ENCODE data around the gene ANKRD36. TPM values are rescaled to one million over a fixed set of nuclear protein-coding genes. Genes with fewer than 3 reads are reported as not detected.
"Not testable (repeated sequence)": the region's sequence is repeated elsewhere in the genome, so short reads cannot be mapped to it uniquely, and the experiment has no call there.

Gene ANKRD36
- total and polyA plus RNA-seq, 2 of the 13 experiments (the other 11 are each of a cell fraction or from before 2014, with no cell fraction given): 6.4 to 27.3 TPM

GRCh38 chr2:97180391-97180790 is 67.4 kb downstream of the ANKRD36 start:
- DNase-seq (ENCODE audit: low spot score); H3K4me3 ChIP-seq (replicated peaks in 1 of 3; ENCODE audit: insufficient read depth in 1 of 3, low read depth in 2 of 3, low read length in 3 of 3); in situ Hi-C loops (cut with HindIII; ENCODE audit: extremely low pct_ligation_motif_present, low pct_unique_long_range_greater_than_20kb); H3K4me1 ChIP-seq (ENCODE audit: insufficient read depth, low read length); H3K9ac ChIP-seq (ENCODE audit: insufficient read depth, low read depth, low read length); ATAC-seq; H4K20me1 ChIP-seq (ENCODE audit: insufficient read depth, low read length); BruUV-seq (replicated peaks); H3K27me3 ChIP-seq (ENCODE audit: control insufficient read depth in 1 of 2, insufficient read depth in 2 of 2, low read length in 2 of 2); POLR2A ChIA-PET; H3K9me3 ChIP-seq (ENCODE audit: low read length); H3K79me2 ChIP-seq (ENCODE audit: insufficient read depth, low read length); intact Hi-C loops (cut with micrococcal nuclease; ENCODE audit: unreplicated experiment); CTCF ChIA-PET (ENCODE audit: low intra/inter-chr PET ratio, low total read pairs); H2AFZ ChIP-seq (ENCODE audit: low read length); H3K4me2 ChIP-seq (ENCODE audit: low read depth, low read length); H3K36me3 ChIP-seq (replicated peaks in 1 of 2; ENCODE audit: control insufficient read depth in 1 of 2, insufficient read depth in 2 of 2, low read length in 2 of 2); H3K27ac ChIP-seq (ENCODE audit: extremely low read length, insufficient read depth, low read length); FAIRE-seq: not testable (repeated sequence)
- WGBS (ENCODE audit: low lambda C conversion rate): 97% methylated on average over 1 of the region's 1 CpG

- H3K9ac ChIP-seq (ENCODE audit: insufficient read depth, low read depth, low read length); H3K4me1 ChIP-seq (ENCODE audit: insufficient read depth, low read length); FAIRE-seq; H3K4me3 ChIP-seq (replicated peaks in 1 of 3; ENCODE audit: insufficient read depth in 1 of 3, low read depth in 2 of 3, low read length in 3 of 3); CTCF ChIA-PET (ENCODE audit: low intra/inter-chr PET ratio, low total read pairs); in situ Hi-C loops (cut with HindIII; ENCODE audit: extremely low pct_ligation_motif_present, low pct_unique_long_range_greater_than_20kb); ATAC-seq; POLR2A ChIA-PET; H3K9me3 ChIP-seq (ENCODE audit: low read length); H4K20me1 ChIP-seq (ENCODE audit: insufficient read depth, low read length); H3K27me3 ChIP-seq (ENCODE audit: control insufficient read depth in 1 of 2, insufficient read depth in 2 of 2, low read length in 2 of 2); H3K4me2 ChIP-seq (ENCODE audit: low read depth, low read length); H3K27ac ChIP-seq (ENCODE audit: extremely low read length, insufficient read depth, low read length); BruUV-seq (replicated peaks); DNase-seq (ENCODE audit: low spot score); H2AFZ ChIP-seq (ENCODE audit: low read length); H3K79me2 ChIP-seq (ENCODE audit: insufficient read depth, low read length); intact Hi-C loops (cut with micrococcal nuclease; ENCODE audit: unreplicated experiment): not testable (repeated sequence)
- H3K36me3 ChIP-seq (replicated peaks in 1 of 2; ENCODE audit: control insufficient read depth in 1 of 2, insufficient read depth in 2 of 2, low read length in 2 of 2): peaks cover 0 to 18% of the 10 kb centered on the region in 2 experiments; a peak in 3 of 5 replicates
- WGBS (ENCODE audit: low lambda C conversion rate): 94% methylated on average over 1 of the region's 1 CpG
Measured at GRCh38 chr2:97195349-97195748, 82.4 kb downstream of the ANKRD36 start.

GRCh38 chr2:97197251-97197650 is 84.3 kb downstream of the ANKRD36 start:
- CTCF ChIA-PET (ENCODE audit: low intra/inter-chr PET ratio, low total read pairs); H2AFZ ChIP-seq (ENCODE audit: low read length); H3K27me3 ChIP-seq (ENCODE audit: control insufficient read depth in 1 of 2, insufficient read depth in 2 of 2, low read length in 2 of 2); H3K4me3 ChIP-seq (replicated peaks in 1 of 3; ENCODE audit: insufficient read depth in 1 of 3, low read depth in 2 of 3, low read length in 3 of 3); FAIRE-seq; in situ Hi-C loops (cut with HindIII; ENCODE audit: extremely low pct_ligation_motif_present, low pct_unique_long_range_greater_than_20kb); intact Hi-C loops (cut with micrococcal nuclease; ENCODE audit: unreplicated experiment); ATAC-seq; BruUV-seq (replicated peaks); DNase-seq (ENCODE audit: low spot score); POLR2A ChIA-PET; H3K9ac ChIP-seq (ENCODE audit: insufficient read depth, low read depth, low read length); H3K9me3 ChIP-seq (ENCODE audit: low read length); H4K20me1 ChIP-seq (ENCODE audit: insufficient read depth, low read length); H3K79me2 ChIP-seq (ENCODE audit: insufficient read depth, low read length); H3K4me1 ChIP-seq (ENCODE audit: insufficient read depth, low read length); H3K4me2 ChIP-seq (ENCODE audit: low read depth, low read length); H3K27ac ChIP-seq (ENCODE audit: extremely low read length, insufficient read depth, low read length): not testable (repeated sequence)
- 96% methylated on average over 1 of the region's 1 CpG for WGBS (ENCODE audit: low lambda C conversion rate)
- peaks cover 3 to 13% of the 10 kb centered on the region in 2 experiments; a peak in 4 of 5 replicates for H3K36me3 ChIP-seq (replicated peaks in 1 of 2; ENCODE audit: control insufficient read depth in 1 of 2, insufficient read depth in 2 of 2, low read length in 2 of 2)

GRCh38 chr2:97200887-97201286 is 87.9 kb downstream of the ANKRD36 start:
- in situ Hi-C loops (cut with HindIII; ENCODE audit: extremely low pct_ligation_motif_present, low pct_unique_long_range_greater_than_20kb); H3K9me3 ChIP-seq (ENCODE audit: low read length); H3K79me2 ChIP-seq (ENCODE audit: insufficient read depth, low read length); ATAC-seq; POLR2A ChIA-PET; intact Hi-C loops (cut with micrococcal nuclease; ENCODE audit: unreplicated experiment); H2AFZ ChIP-seq (ENCODE audit: low read length); H3K27ac ChIP-seq (ENCODE audit: extremely low read length, insufficient read depth, low read length); H3K4me3 ChIP-seq (replicated peaks in 1 of 3; ENCODE audit: insufficient read depth in 1 of 3, low read depth in 2 of 3, low read length in 3 of 3); H3K27me3 ChIP-seq (ENCODE audit: control insufficient read depth in 1 of 2, insufficient read depth in 2 of 2, low read length in 2 of 2); H3K9ac ChIP-seq (ENCODE audit: insufficient read depth, low read depth, low read length); FAIRE-seq; CTCF ChIA-PET (ENCODE audit: low intra/inter-chr PET ratio, low total read pairs); H3K4me1 ChIP-seq (ENCODE audit: insufficient read depth, low read length); H3K4me2 ChIP-seq (ENCODE audit: low read depth, low read length); BruUV-seq (replicated peaks); DNase-seq (ENCODE audit: low spot score); H4K20me1 ChIP-seq (ENCODE audit: insufficient read depth, low read length): not testable (repeated sequence)
- peaks cover 3 to 13% of the 10 kb centered on the region in 2 experiments; a peak in 4 of 5 replicates for H3K36me3 ChIP-seq (replicated peaks in 1 of 2; ENCODE audit: control insufficient read depth in 1 of 2, insufficient read depth in 2 of 2, low read length in 2 of 2)
- WGBS (ENCODE audit: low lambda C conversion rate): 96% methylated on average over 2 of the region's 2 CpGs

Measured in HepG2 (cell line).